ENCODE data around the gene LRRC61.

Gene LRRC61

GRCh38 chr7:150330211-150330885 is 7.2 kb downstream of the LRRC61 start:
- DNase-seq (ENCODE audit: low read depth in 2 of 2), result no peak

GRCh38 chr7:150332852-150333635 is 9.9 kb downstream of the LRRC61 start:
- no peak for DNase-seq (ENCODE audit: low read depth in 2 of 2)

- no peak for DNase-seq (ENCODE audit: low read depth in 2 of 2)
These were observed 10.5 kb downstream of the LRRC61 start for GRCh38 chr7:150333659-150334058.

GRCh38 chr7:150334108-150334507 is 11.0 kb downstream of the LRRC61 start:
- no peak for DNase-seq (ENCODE audit: low read depth in 2 of 2)

- no peak for DNase-seq (ENCODE audit: low read depth in 2 of 2)
These were observed 12.1 kb downstream of the LRRC61 start for GRCh38 chr7:150335108-150335773.

- no peak for DNase-seq (ENCODE audit: low read depth in 2 of 2)
These were observed 12.6 kb downstream of the LRRC61 start for GRCh38 chr7:150335774-150336112.

GRCh38 chr7:150336746-150337145 is 13.6 kb downstream of the LRRC61 start:
- no peak for DNase-seq (ENCODE audit: low read depth in 2 of 2)

GRCh38 chr7:150337179-150337578 is 14.0 kb downstream of the LRRC61 start:
- DNase-seq (ENCODE audit: low read depth in 2 of 2), result no peak

GRCh38 chr7:150337659-150338081 is 14.5 kb downstream of the LRRC61 start:
- no peak for DNase-seq (ENCODE audit: low read depth in 2 of 2)

GRCh38 chr7:150338166-150338829 is 15.1 kb downstream of the LRRC61 start:
- no peak for DNase-seq (ENCODE audit: low read depth in 2 of 2)

GRCh38 chr7:150339409-150339809 is 16.3 kb downstream of the LRRC61 start:
- no peak for DNase-seq (ENCODE audit: low read depth in 2 of 2)

- no peak for DNase-seq (ENCODE audit: low read depth in 2 of 2)
These were observed 17.0 kb downstream of the LRRC61 start for GRCh38 chr7:150340024-150340749.

- DNase-seq (ENCODE audit: low read depth in 2 of 2), result no peak
These were observed 17.7 kb downstream of the LRRC61 start for GRCh38 chr7:150340875-150341262.

GRCh38 chr7:150341263-150342120 is 18.3 kb downstream of the LRRC61 start, which contains the start of gene RARRES2:
RARRES2 (minus strand) TSS chr7:150341629; CDS start chr7:150340609, 1,020 bp downstream.
- DNase-seq (ENCODE audit: low read depth in 2 of 2), result no peak

- no peak for DNase-seq (ENCODE audit: low read depth in 2 of 2)
These were observed 18.9 kb downstream of the LRRC61 start for GRCh38 chr7:150342121-150342408.

- no peak for DNase-seq (ENCODE audit: low read depth in 2 of 2)
These were observed 20.1 kb downstream of the LRRC61 start for GRCh38 chr7:150343225-150343624.

- no peak for DNase-seq (ENCODE audit: low read depth in 2 of 2)
These were observed 21.1 kb downstream of the LRRC61 start for GRCh38 chr7:150344299-150344698.

GRCh38 chr7:150345012-150345411 is 21.9 kb downstream of the LRRC61 start:
- DNase-seq (ENCODE audit: low read depth in 2 of 2), result no peak

- no peak for DNase-seq (ENCODE audit: low read depth in 2 of 2)
These were observed 23.8 kb downstream of the LRRC61 start for GRCh38 chr7:150346922-150347321.

GRCh38 chr7:150351587-150352194 is 28.5 kb downstream of the LRRC61 start:
- no peak for DNase-seq (ENCODE audit: low read depth in 2 of 2)
